ENCODE measurements around the gene CLNK. TPM values are rescaled to one million over a fixed set of nuclear protein-coding genes. Genes with fewer than 3 reads are reported as not detected.

The CLNK gene
- total RNA-seq, 1 experiment from 2014 or later: not detected

- Mint-ChIP-seq H3K27me3 (ENCODE audit: low read depth) (no peaks in the 10 kb centered on the region), H3K27ac (no peak overlapping the region), H3K4me3 (no peak overlapping the region), H3K4me1 (peaks cover under 1 to 13% of the 10 kb centered on the region in 2 experiments; a peak in 3 of 4 replicates), H3K36me3 (ENCODE audit: insufficient read depth in 1 of 3, low read depth in 3 of 3) (no peaks in the 10 kb centered on the region), H3K9me3 (no peaks in the 10 kb centered on the region)
- no peaks in the 10 kb centered on the region for H3K79me1 ChIP-seq (ENCODE audit: insufficient read depth, low read depth, low read length, poor library complexity, severe bottlenecking)
- no peak overlapping the region for H2BK120ac ChIP-seq (ENCODE audit: low read depth, low read length, poor library complexity, severe bottlenecking)
- H3K79me2 ChIP-seq (ENCODE audit: insufficient read depth, low read length): no peaks in the 10 kb centered on the region
- no peak overlapping the region for H3K23ac ChIP-seq (ENCODE audit: insufficient read length, low read depth, low read length)
- no peak overlapping the region for H3K14ac ChIP-seq (ENCODE audit: insufficient read depth, low read length)
- no peak overlapping the region for H2AFZ ChIP-seq (ENCODE audit: low read length)
- no peak overlapping the region for H4K5ac ChIP-seq (ENCODE audit: insufficient read length, low read depth, low read length)
- H3K27ac ChIP-seq (ENCODE audit: insufficient read length, low read depth, low read length): no peak overlapping the region
- no peaks in the 10 kb centered on the region for H3K9me3 ChIP-seq (ENCODE audit: control insufficient read depth, low read depth, low read length)
- no peak overlapping the region for H3K18ac ChIP-seq (ENCODE audit: insufficient read length, low read depth, low read length)
- H3K4me2 ChIP-seq (ENCODE audit: insufficient read depth, insufficient read length, low read length): no peak overlapping the region
- no peaks in the 10 kb centered on the region for H4K20me1 ChIP-seq (ENCODE audit: control insufficient read depth, insufficient read depth, insufficient read length)
- no peak overlapping the region for H2BK12ac ChIP-seq (ENCODE audit: insufficient read length, low read depth, low read length)
- no peak overlapping the region for H2BK5ac ChIP-seq (ENCODE audit: insufficient read length, low read length)
- no peaks in the 10 kb centered on the region for H3K23me2 ChIP-seq (ENCODE audit: insufficient read length, low read depth, low read length, poor library complexity, severe bottlenecking)
- H2BK15ac ChIP-seq (ENCODE audit: low read depth, low read length): no peak overlapping the region
- H3K9ac ChIP-seq (ENCODE audit: extremely low read depth, insufficient read length, low read length): no peak overlapping the region
- H2BK20ac ChIP-seq (ENCODE audit: low read depth, low read length, poor library complexity, severe bottlenecking): no peak overlapping the region
- no peak for DNase-seq
- H3K27me3 ChIP-seq (ENCODE audit: insufficient read depth, low read length): no peaks in the 10 kb centered on the region
- TF ChIP-seq CTCF (conservative IDR thresholded peaks at IDR 0.05): no peak
- no peak overlapping the region for H3K56ac ChIP-seq (ENCODE audit: insufficient read length, low read depth, low read length)
- no peak overlapping the region for H2AK5ac ChIP-seq (ENCODE audit: insufficient read length, low read length)
- no peak overlapping the region for H4K91ac ChIP-seq (ENCODE audit: insufficient read length, low read depth, low read length)
- H3K4ac ChIP-seq (ENCODE audit: low read depth, low read length): no peak overlapping the region
- no peaks in the 10 kb centered on the region for H3K4me1 ChIP-seq (ENCODE audit: insufficient read depth, low read length)
- H4K8ac ChIP-seq (replicated peaks; ENCODE audit: insufficient read length, low read depth, low read length): no peak overlapping the region
- WGBS (ENCODE audit: extremely low coverage, insufficient read length, low lambda C conversion rate): no CpG with 5 or more reads among the region's 5 CpGs
- H3T11ph ChIP-seq (ENCODE audit: low read length): no peak overlapping the region
Measured at GRCh38 chr4:10732914-10733415, 48.4 kb upstream of the CLNK start.

Measured in H9 (cell line).